HCT116 (cell line): ENCODE measurements around the gene CNKSR3. TPM values are rescaled to one million over a fixed set of nuclear protein-coding genes. Genes with fewer than 3 reads are reported as not detected.

ENCODE experiments used
- ATAC-seq: fragments of 200-7000 bp; cut with Tn5 transposase; 2 replicates; pipeline ENCODE4 v1.9.1; 2020; ENCODE audit warnings: mild to moderate bottlenecking, moderate library complexity
- BruUV-seq: library from RNA; stranded (reverse); fragments of 400-500 nt; replicated peaks from 2 replicates; lab custom pipeline; 2021; lab: Mats Ljungman, UMichigan
- CTCF ChIA-PET: fragments of 300-600 bp; sonication (Branson Sonifier 250); formaldehyde crosslinking; loops from one replicate; lab custom pipeline; 2021; ENCODE audit warnings: antibody characterized with exemption; lab: Charles Lee
- POLR2A ChIA-PET: fragments of 300-600, 350-600 bp; sonication (Branson Sonifier 250); formaldehyde crosslinking; loops from one replicate; lab custom pipeline; 2021; ENCODE audit warnings: antibody characterized with exemption; lab: Charles Lee
- RAD21 ChIA-PET, 2 experiments: fragments of 300-600 bp; sonication (Branson Sonifier 250); formaldehyde crosslinking; loops; one replicate each; lab custom pipeline; 2023; ENCODE audit warnings: low total read pairs in 2 of 2; ENCODE audit not compliant: uncharacterized antibody in 2 of 2, unreplicated experiment in 2 of 2, low non-redundant PET in 1 of 2; lab: Charles Lee
- DNase-seq: peaks from one replicate; pipeline ENCODE4 v3.0.0-alpha.2; 2010; ENCODE audit warnings: low read depth, low spot score
- H2AFZ ChIP-seq: fragments of 200-600 bp; shearing (Covaris generic), sonication (generic); 2 replicates; pipeline ENCODE4 v1.6.1; 2017; ENCODE audit warnings: low read depth, mixed run types, mixed read lengths, antibody characterized with exemption, low read length; ENCODE audit not compliant: poor library complexity, severe bottlenecking
- H3K27ac ChIP-seq: 2 replicates; pipeline ENCODE4 v1.5.1; 2012; ENCODE audit warnings: low read depth, low read length
- H3K27me3 ChIP-seq: fragments of 200-600 bp; sonication (generic); 2 replicates; pipeline ENCODE4 v1.6.1; 2016; ENCODE audit warnings: mixed run types, low read length, mixed read lengths; ENCODE audit not compliant: insufficient read depth
- H3K36me3 ChIP-seq, 2 experiments: fragments of 200-500 bp in 1 of 2; fragments of 200-600 bp in 1 of 2; sonication (Bioruptor generic) in 1 of 2; sonication (generic) in 1 of 2; 2 replicates each; pipeline versions ENCODE4 v1.5.1 to v1.6.1; 2014 to 2016; ENCODE audit warnings: low read length in 2 of 2, inconsistent platforms in 1 of 2, mixed read lengths in 1 of 2, mixed run types in 1 of 2; ENCODE audit not compliant: insufficient read depth in 2 of 2, control insufficient read depth in 1 of 2
- H3K4me1 ChIP-seq, 2 experiments: fragments of 200-600 bp in 1 of 2; sonication (generic) in 1 of 2; 2 replicates each; pipeline versions ENCODE4 v1.5.1 to v1.6.1; 2012 to 2017; ENCODE audit warnings: low read length in 2 of 2, inconsistent platforms in 1 of 2, mild to moderate bottlenecking in 1 of 2, mixed read lengths in 1 of 2, mixed run types in 1 of 2, moderate library complexity in 1 of 2; ENCODE audit not compliant: insufficient read depth in 2 of 2, control insufficient read depth in 1 of 2
- H3K4me2 ChIP-seq: fragments of 200-600 bp; sonication (generic); 2 replicates; pipeline ENCODE4 v1.6.1; 2017; ENCODE audit warnings: mixed run types, low read length, mixed read lengths
- H3K4me3 ChIP-seq, 2 experiments: fragments of 200-600 bp in 1 of 2; sonication (generic) in 1 of 2; replicated peaks in 1 of 2; 2 replicates each; pipeline ENCODE4 v1.5.1; 2011 to 2016; ENCODE audit warnings: low read length in 2 of 2, control low read depth in 1 of 2, low read depth in 1 of 2, mild to moderate bottlenecking in 1 of 2, mixed read lengths in 1 of 2, mixed run types in 1 of 2
- H3K79me2 ChIP-seq: fragments of 200-600 bp; sonication (generic); 2 replicates; pipeline ENCODE4 v1.6.1; 2017; ENCODE audit warnings: mild to moderate bottlenecking, mixed run types, low read length, moderate library complexity, mixed read lengths; ENCODE audit not compliant: insufficient read depth
- H3K9ac ChIP-seq: fragments of 200-600 bp; sonication (generic); 2 replicates; pipeline ENCODE4 v1.6.1; 2016; ENCODE audit warnings: low read length, mixed read lengths
- H3K9me2 ChIP-seq: fragments of 200-600 bp; sonication (generic), shearing (Covaris generic); 2 replicates; pipeline ENCODE4 v1.6.1; 2017; ENCODE audit warnings: mixed run types, mild to moderate bottlenecking, moderate library complexity; ENCODE audit not compliant: insufficient read depth
- H3K9me3 ChIP-seq, 2 experiments: fragments of 200-500 bp in 1 of 2; fragments of 200-600 bp in 1 of 2; sonication (Bioruptor generic) in 1 of 2; sonication (generic) in 1 of 2; 2 replicates each; pipeline ENCODE4 v1.6.1; 2014 to 2017; ENCODE audit warnings: low read length in 2 of 2, mixed read lengths in 2 of 2, inconsistent platforms in 1 of 2, low read depth in 1 of 2, mild to moderate bottlenecking in 1 of 2, mixed run types in 1 of 2, moderate library complexity in 1 of 2; ENCODE audit not compliant: control insufficient read depth in 1 of 2, insufficient read depth in 1 of 2
- H4K20me1 ChIP-seq: fragments of 200-600 bp; sonication (generic), shearing (Covaris generic); 2 replicates; pipeline ENCODE4 v1.6.1; 2017; ENCODE audit warnings: mixed run types, mild to moderate bottlenecking, moderate library complexity; ENCODE audit not compliant: insufficient read depth
- CBX3 ChIP-seq: IDR thresholded peaks from 2 replicates; pipeline ENCODE4 v1.6.1; 2012; ENCODE audit warnings: low read depth
- CTCF ChIP-seq, 3 experiments: fragments of 200-600 bp in 1 of 3; sonication (generic) in 1 of 3; IDR thresholded peaks in 2 of 3; conservative IDR thresholded peaks in 1 of 3; 2 replicates each; pipeline ENCODE4 v1.5.1; 2012 to 2017; ENCODE audit warnings: low read depth in 2 of 3, low read length in 2 of 3, antibody characterized with exemption in 1 of 3, borderline replicate concordance in 1 of 3, control low read depth in 1 of 3, mild to moderate bottlenecking in 1 of 3, mixed read lengths in 1 of 3, mixed run types in 1 of 3, moderate library complexity in 1 of 3; ENCODE audit not compliant: insufficient read depth in 1 of 3
- EGR1 ChIP-seq: IDR thresholded peaks from 2 replicates; pipeline ENCODE4 v1.6.1; 2012; ENCODE audit warnings: low read depth
- EZH2phosphoT487 ChIP-seq: fragments of 200-600 bp; IDR thresholded peaks from 2 replicates; pipeline ENCODE4 v1.6.1; 2018; ENCODE audit warnings: antibody characterized with exemption, borderline replicate concordance
- FOSL1 ChIP-seq: IDR thresholded peaks from 2 replicates; pipeline ENCODE4 v1.6.1; 2012; ENCODE audit warnings: low read depth
- JUND ChIP-seq: IDR thresholded peaks from 2 replicates; pipeline ENCODE4 v1.6.1; 2012
- POLR2AphosphoS5 ChIP-seq: IDR thresholded peaks from 2 replicates; pipeline ENCODE4 v1.6.1; 2011; ENCODE audit warnings: mild to moderate bottlenecking, low read depth, low read length, moderate library complexity
- REST ChIP-seq: IDR thresholded peaks from 2 replicates; pipeline ENCODE4 v1.6.1; 2012; ENCODE audit warnings: low read depth
- SIN3A ChIP-seq: IDR thresholded peaks from 2 replicates; pipeline ENCODE4 v1.6.1; 2012; ENCODE audit warnings: low read depth
- SP1 ChIP-seq: IDR thresholded peaks from 2 replicates; pipeline ENCODE4 v1.6.1; 2012; ENCODE audit warnings: low read depth
- SRF ChIP-seq: IDR thresholded peaks from 2 replicates; pipeline ENCODE4 v1.6.1; 2012; ENCODE audit warnings: low read depth
- YY1 ChIP-seq: IDR thresholded peaks from 2 replicates; pipeline ENCODE4 v1.6.1; 2011; ENCODE audit warnings: low read length, low read depth, moderate library complexity, mild to moderate bottlenecking; ENCODE audit not compliant: insufficient replicate concordance; ENCODE audit errors: extremely low read depth
- ZBTB33 ChIP-seq: IDR thresholded peaks from 2 replicates; pipeline ENCODE4 v1.6.1; 2011; ENCODE audit warnings: mild to moderate bottlenecking, low read length, moderate library complexity; ENCODE audit not compliant: insufficient replicate concordance; ENCODE audit errors: extremely low read depth
- ZFX ChIP-seq: fragments of 450-650 bp; IDR thresholded peaks from 2 replicates; pipeline ENCODE4 v1.6.1; 2017
- intact Hi-C: fragments of 100-400 bp; cut with micrococcal nuclease; formaldehyde crosslinking; loops from 2 replicates; pipeline ENCODE4 v1.10.0; 2022
- total RNA-seq: library from RNA; stranded (reverse); gene quantifications from one replicate; pipeline ENCODE4 v1.2.1, GENCODE V29; 2021; ENCODE audit not compliant: unreplicated experiment
- TF ChIP-seq, protein P1 (sequence below): IDR thresholded peaks from 2 replicates; pipeline ENCODE4 v1.6.1; 2012

The CNKSR3 gene
- total RNA-seq, 1 experiment from 2014 or later: 15.4 TPM

GRCh38 chr6:154380741-154381140, 129.7 kb downstream of the CNKSR3 start:
- DNase-seq: no peak
- RAD21 ChIA-PET: no interaction called here

More at GRCh38 chr6:154380741-154381140, 129.7 kb downstream of the CNKSR3 start:
- H3K9ac ChIP-seq: no peak overlapping the region
- CTCF ChIA-PET: no interaction called here
- no peak overlapping the region for H3K4me3 ChIP-seq
- no peaks in the 10 kb centered on the region for H3K9me2 ChIP-seq
- H3K79me2 ChIP-seq: no peaks in the 10 kb centered on the region
- no TSS peak for BruUV-seq
- H3K4me2 ChIP-seq: no peak overlapping the region
- ATAC-seq: no peak
- H3K27ac ChIP-seq: no peak overlapping the region
- POLR2A ChIA-PET: no interaction called here
- no peaks in the 10 kb centered on the region for H3K27me3 ChIP-seq
- no peak overlapping the region for H2AFZ ChIP-seq
- no peaks in the 10 kb centered on the region for H4K20me1 ChIP-seq
- H3K36me3 ChIP-seq: no peaks in the 10 kb centered on the region
- TF ChIP-seq SIN3A (no peak), EZH2phosphoT487 (no peak), FOSL1 (no peak), EGR1 (no peak), YY1 (no peak), JUND (no peak), CTCF (IDR thresholded peaks at IDR 0.05 in 2 of 3, conservative IDR thresholded peaks at IDR 0.05 in 1 of 3; ENCODE audit: borderline replicate concordance in 1 of 3, insufficient read depth in 1 of 3, low read depth in 2 of 3, low read length in 2 of 3) (no peak), SRF (no peak), CBX3 (no peak), ZBTB33 (no peak), POLR2AphosphoS5 (no peak), ZFX (no peak), REST (no peak), SP1 (no peak)
- TF ChIP-seq, protein P1, sequence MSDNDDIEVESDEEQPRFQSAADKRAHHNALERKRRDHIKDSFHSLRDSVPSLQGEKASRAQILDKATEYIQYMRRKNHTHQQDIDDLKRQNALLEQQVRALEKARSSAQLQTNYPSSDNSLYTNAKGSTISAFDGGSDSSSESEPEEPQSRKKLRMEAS: no peak
- H3K9me3 ChIP-seq: no peaks in the 10 kb centered on the region
- intact Hi-C loops: no loop called here
- no peaks in the 10 kb centered on the region for H3K4me1 ChIP-seq
